ENCODE data around the gene RET.

RET gene

GRCh38 chr10:43122826-43123225, 46.0 kb downstream of the RET start:
- no peak for DNase-seq

GRCh38 chr10:43123361-43124093, 46.7 kb downstream of the RET start:
- no peak for DNase-seq

- no peak for DNase-seq
Measured at GRCh38 chr10:43124094-43124521, 47.2 kb downstream of the RET start.

GRCh38 chr10:43124574-43125273, 47.9 kb downstream of the RET start:
- no peak for DNase-seq

- DNase-seq = no peak
Measured at GRCh38 chr10:43125274-43125845, 48.5 kb downstream of the RET start.

- no peak for DNase-seq
Measured at GRCh38 chr10:43125881-43126731, 49.2 kb downstream of the RET start.

GRCh38 chr10:43126759-43127424, 50.0 kb downstream of the RET start:
- DNase-seq = no peak

- DNase-seq = no peak
Measured at GRCh38 chr10:43127442-43127841, 50.6 kb downstream of the RET start.

- DNase-seq = no peak
Measured at GRCh38 chr10:43128331-43128730, 51.5 kb downstream of the RET start.

GRCh38 chr10:43128958-43129706, 52.3 kb downstream of the RET start:
- DNase-seq = peak; percentile 9 to 76

- DNase-seq = no peak
Measured at GRCh38 chr10:43130770-43131171, 53.9 kb downstream of the RET start.

GRCh38 chr10:43131256-43131655, 54.4 kb downstream of the RET start:
- DNase-seq = no peak

GRCh38 chr10:43131906-43132305, 55.0 kb downstream of the RET start:
- no peak for DNase-seq

- DNase-seq = no peak
Measured at GRCh38 chr10:43132867-43133787, 56.3 kb downstream of the RET start.

- DNase-seq = no peak
Measured at GRCh38 chr10:43134126-43134905, 57.4 kb downstream of the RET start.

- no peak for DNase-seq
Measured at GRCh38 chr10:43135064-43135463, 58.2 kb downstream of the RET start.

- no peak for DNase-seq
Measured at GRCh38 chr10:43135656-43136055, 58.8 kb downstream of the RET start.

- no peak for DNase-seq
Measured at GRCh38 chr10:43136432-43136831, 59.6 kb downstream of the RET start.

GRCh38 chr10:43136995-43137716, 60.3 kb downstream of the RET start:
- no peak for DNase-seq
